Liver (tissue), 4 donors: ENCODE measurements around the gene HSPB9. TPM values are rescaled to one million over a fixed set of nuclear protein-coding genes. Genes with fewer than 3 reads are reported as not detected.

Source experiments
- polyA plus RNA-seq, 2 donors: library from polyadenylated mRNA; stranded (reverse) in 1 of 2; unstranded in 1 of 2; fragments of 200-250 nt in 1 of 2; fragments of >200 nt in 1 of 2; fragmentation: Nextera tagmentation in 1 of 2; extraction: Ambion mirVana in 1 of 2; gene quantifications; one replicate each; pipeline versions ENCODE4 v1.2.1 to v1.2.3, GENCODE V29; 2013 to 2015
- total RNA-seq, 2 donors: library from RNA; depleted of rRNA; stranded (reverse); fragments of >200 nt; gene quantifications; one replicate each; pipeline ENCODE4 v1.2.3, GENCODE V29; 2014
- donor health status: healthy.
- donor health status: healthy.
- donor health status: healthy.

Gene HSPB9
- total and polyA plus RNA-seq, 4 donors: 0.17 to 4.0 (median 0.56) TPM

Other genes with a start within 250 kb of the HSPB9 start
- 100 to 1,000 TPM in 1 of 2 donors, 10 to 100 TPM in 1; 55.4 to 133 TPM for gene ACLY, start 203.9 kb upstream of the HSPB9 start, total RNA-seq
- gene ACLY, start 203.9 kb upstream of the HSPB9 start, polyA plus RNA-seq: 10 to 100 TPM; 12.1 to 18.8 TPM
- gene ODAD4, start 192.2 kb upstream of the HSPB9 start, total RNA-seq: 1 to 10 TPM in 1 of 2 donors, under 1 TPM in 1; 0.25 to 1.0 TPM
- under 1 TPM; 0.07 to 0.21 TPM for gene ODAD4, start 192.2 kb upstream of the HSPB9 start, polyA plus RNA-seq
- gene CNP, start 156.0 kb upstream of the HSPB9 start, total RNA-seq: 10 to 100 TPM; 25.3 to 29.6 TPM
- gene CNP, start 156.0 kb upstream of the HSPB9 start, polyA plus RNA-seq: 10 to 100 TPM; 30.7 to 38.3 TPM
- 10 to 100 TPM; 28.7 to 33.9 TPM for gene DNAJC7, start 105.4 kb upstream of the HSPB9 start, total RNA-seq
- 10 to 100 TPM; 29.4 to 31.8 TPM for gene DNAJC7, start 105.4 kb upstream of the HSPB9 start, polyA plus RNA-seq
- gene NKIRAS2, start 102.7 kb upstream of the HSPB9 start, total RNA-seq: 10 to 100 TPM; 17.3 to 17.4 TPM
- gene NKIRAS2, start 102.7 kb upstream of the HSPB9 start, polyA plus RNA-seq: 10 to 100 TPM; 16.4 to 20.7 TPM
- under 1 TPM; 0.14 to 0.17 TPM for gene C17orf113, start 72.2 kb upstream of the HSPB9 start, total RNA-seq
- under 1 TPM in 1 of 2 donors, not detected in 1; 0.12 TPM for gene C17orf113, start 72.2 kb upstream of the HSPB9 start, polyA plus RNA-seq
- gene ZNF385C, start 24.3 kb upstream of the HSPB9 start, total RNA-seq: under 1 TPM in 1 of 2 donors, not detected in 1; 0.19 TPM
- gene ZNF385C, start 24.3 kb upstream of the HSPB9 start, polyA plus RNA-seq: under 1 TPM; 0.03 to 0.06 TPM
- 10 to 100 TPM in 1 of 2 donors, 1 to 10 TPM in 1; 4.0 to 20.2 TPM for gene DHX58, start 10.1 kb upstream of the HSPB9 start, total RNA-seq
- gene DHX58, start 10.1 kb upstream of the HSPB9 start, polyA plus RNA-seq: 10 to 100 TPM in 1 of 2 donors, 1 to 10 TPM in 1; 4.3 to 21.9 TPM
- gene KAT2A, start 1.4 kb upstream of the HSPB9 start, total RNA-seq: 10 to 100 TPM in 1 of 2 donors, 1 to 10 TPM in 1; 5.1 to 14.4 TPM
- 10 to 100 TPM in 1 of 2 donors, 1 to 10 TPM in 1; 7.4 to 11.7 TPM for gene KAT2A, start 1.4 kb upstream of the HSPB9 start, polyA plus RNA-seq
- 10 to 100 TPM; 53.7 to 60.0 TPM for gene RAB5C, start 32.2 kb downstream of the HSPB9 start, total RNA-seq
- 100 to 1,000 TPM in 1 of 2 donors, 10 to 100 TPM in 1; 53.5 to 107 TPM for gene RAB5C, start 32.2 kb downstream of the HSPB9 start, polyA plus RNA-seq
- gene KCNH4, start 58.3 kb downstream of the HSPB9 start, total RNA-seq: not detected
- under 1 TPM in 1 of 2 donors, not detected in 1; 0.01 TPM for gene KCNH4, start 58.3 kb downstream of the HSPB9 start, polyA plus RNA-seq
- gene HCRT, start 62.6 kb downstream of the HSPB9 start, total RNA-seq: not detected
- gene HCRT, start 62.6 kb downstream of the HSPB9 start, polyA plus RNA-seq: not detected
- 10 to 100 TPM; 10.0 to 17.6 TPM for gene GHDC, start 71.7 kb downstream of the HSPB9 start, total RNA-seq
- 10 to 100 TPM; 10.5 to 14.2 TPM for gene GHDC, start 71.7 kb downstream of the HSPB9 start, polyA plus RNA-seq
- gene STAT5B, start 153.6 kb downstream of the HSPB9 start, total RNA-seq: 10 to 100 TPM; 31.0 to 33.9 TPM
- gene STAT5B, start 153.6 kb downstream of the HSPB9 start, polyA plus RNA-seq: 10 to 100 TPM in 1 of 2 donors, 1 to 10 TPM in 1; 6.7 to 12.1 TPM
- gene STAT5A, start 165.7 kb downstream of the HSPB9 start, total RNA-seq: 10 to 100 TPM; 13.7 to 37.7 TPM
- gene STAT5A, start 165.7 kb downstream of the HSPB9 start, polyA plus RNA-seq: 1 to 10 TPM; 1.7 to 4.0 TPM